H1 (cell line): Measurements from ENCODE around the gene SSR2. TPM values are rescaled to one million over a fixed set of nuclear protein-coding genes. Genes with fewer than 3 reads are reported as not detected.

ENCODE experiments used
- CTCF ChIA-PET: fragments of 300-600 bp; sonication (Branson Sonifier 250); formaldehyde crosslinking; loops from one replicate; lab custom pipeline; 2021; ENCODE audit not compliant: partially characterized antibody; lab: Charles Lee
- POLR2A ChIA-PET: fragments of 300-600 bp; sonication (Branson Sonifier 250); formaldehyde crosslinking; loops from one replicate; lab custom pipeline; 2021; ENCODE audit warnings: inconsistent platforms; ENCODE audit not compliant: partially characterized antibody; lab: Charles Lee
- DNase-seq, 2 experiments: peaks; one replicate each; pipeline versions ENCODE4 v3.0.0 to v3.0.0-alpha.2; 2010 to 2022; ENCODE audit warnings: low spot score in 2 of 2, low read depth in 1 of 2, mixed read lengths in 1 of 2
- FAIRE-seq: peaks from 2 replicates; lab custom pipeline; 2011; peaks lifted over from hg19 to GRCh38; lab: Jason Lieb, UNC
- H2AFZ ChIP-seq: 2 replicates; pipeline ENCODE4 v1.8.1; 2012; ENCODE audit warnings: low read length, inconsistent platforms
- H2AK5ac ChIP-seq: 2 replicates; pipeline ENCODE4 v1.6.1; 2013; ENCODE audit warnings: low read depth, low read length
- H2BK120ac ChIP-seq: replicated peaks from 2 replicates; pipeline ENCODE3; 2013; ENCODE audit warnings: low read depth, low read length, inconsistent platforms
- H2BK12ac ChIP-seq: 2 replicates; pipeline ENCODE4 v1.6.1; 2013; ENCODE audit warnings: low read depth, low read length
- H2BK15ac ChIP-seq: 2 replicates; pipeline ENCODE4 v1.6.1; 2013; ENCODE audit warnings: low read length
- H2BK20ac ChIP-seq: 2 replicates; pipeline ENCODE4 v1.6.1; 2013; ENCODE audit warnings: low read length
- H2BK5ac ChIP-seq: 2 replicates; pipeline ENCODE4 v1.6.1; 2013; ENCODE audit warnings: low read depth, low read length
- H3K14ac ChIP-seq: 2 replicates; pipeline ENCODE4 v1.6.1; 2013; ENCODE audit warnings: inconsistent platforms; ENCODE audit not compliant: insufficient read length
- H3K18ac ChIP-seq: 2 replicates; pipeline ENCODE4 v1.6.1; 2013; ENCODE audit warnings: low read length; ENCODE audit errors: extremely low read depth
- H3K23ac ChIP-seq: 2 replicates; pipeline ENCODE4 v1.6.1; 2013; ENCODE audit warnings: inconsistent platforms; ENCODE audit not compliant: insufficient read length
- H3K23me2 ChIP-seq: 2 replicates; pipeline ENCODE4 v1.6.1; 2013; ENCODE audit warnings: low read depth, low read length
- H3K27ac ChIP-seq: 2 replicates; pipeline ENCODE4 v1.6.1; 2011; ENCODE audit warnings: low read depth, low read length, inconsistent platforms
- H3K27me3 ChIP-seq, 4 experiments: replicated peaks in 1 of 4; 1 replicate in 1 of 4; 2 replicates in 3 of 4; pipeline versions ENCODE4 v1.6.1 to v1.8.1; 2011 to 2013; ENCODE audit warnings: low read length in 3 of 4, mild to moderate bottlenecking in 3 of 4, inconsistent platforms in 2 of 4, mixed read lengths in 2 of 4, moderate library complexity in 1 of 4; ENCODE audit not compliant: control insufficient read depth in 3 of 4, insufficient read depth in 3 of 4; ENCODE audit errors: extremely low read depth in 1 of 4
- H3K36me3 ChIP-seq, 4 experiments: 2 replicates each; pipeline versions ENCODE4 v1.6.1 to v1.8.1; 2011 to 2013; ENCODE audit warnings: mild to moderate bottlenecking in 4 of 4, low read length in 3 of 4, moderate library complexity in 2 of 4, control low read depth in 1 of 4, inconsistent platforms in 1 of 4; ENCODE audit not compliant: insufficient read depth in 4 of 4, control insufficient read depth in 2 of 4
- H3K4ac ChIP-seq: replicated peaks from 2 replicates; pipeline ENCODE3; 2013; ENCODE audit warnings: low read length, low read depth, mixed read lengths, inconsistent platforms; ENCODE audit not compliant: insufficient read length
- H3K4me1 ChIP-seq, 4 experiments: replicated peaks in 1 of 4; 1 replicate in 1 of 4; 2 replicates in 3 of 4; pipeline versions ENCODE4 v1.6.1 to v1.8.1; 2011 to 2013; ENCODE audit warnings: low read length in 3 of 4, inconsistent platforms in 2 of 4, mixed read lengths in 1 of 4; ENCODE audit not compliant: insufficient read depth in 4 of 4, control insufficient read depth in 3 of 4
- H3K4me2 ChIP-seq, 2 experiments: 2 replicates each; pipeline versions ENCODE4 v1.6.1 to v1.8.1; 2011 to 2013; ENCODE audit warnings: low read depth in 2 of 2, low read length in 2 of 2, control low read depth in 1 of 2, inconsistent platforms in 1 of 2, mild to moderate bottlenecking in 1 of 2; ENCODE audit not compliant: insufficient read depth in 1 of 2
- H3K4me3 ChIP-seq, 4 experiments: fragments of 200-600, 300-600 bp in 1 of 4; sonication (generic), shearing (Covaris generic), sonication (Bioruptor Twin) in 1 of 4; 2 replicates each; pipeline versions ENCODE4 v1.5.1 to v1.8.1; 2011 to 2016; ENCODE audit warnings: low read length in 4 of 4, low read depth in 3 of 4, control low read depth in 2 of 4, inconsistent platforms in 2 of 4, mild to moderate bottlenecking in 2 of 4, mixed read lengths in 1 of 4, moderate library complexity in 1 of 4; ENCODE audit not compliant: insufficient read depth in 2 of 4; ENCODE audit errors: extremely low read depth in 1 of 4
- H3K56ac ChIP-seq: replicated peaks from 2 replicates; pipeline ENCODE3; 2013; ENCODE audit warnings: low read depth, mild to moderate bottlenecking, mixed read lengths, low read length, inconsistent platforms; ENCODE audit not compliant: insufficient read length
- H3K79me1 ChIP-seq: 2 replicates; pipeline ENCODE4 v1.6.1; 2013; ENCODE audit warnings: low read depth, low read length, control low read depth
- H3K79me2 ChIP-seq, 2 experiments: 2 replicates each; pipeline versions ENCODE4 v1.6.1 to v1.8.1; 2012 to 2013; ENCODE audit warnings: low read length in 2 of 2, mild to moderate bottlenecking in 2 of 2, inconsistent platforms in 1 of 2; ENCODE audit not compliant: insufficient read depth in 2 of 2, control insufficient read depth in 1 of 2
- H3K9ac ChIP-seq, 4 experiments: replicated peaks in 1 of 4; 1 replicate in 1 of 4; 2 replicates in 3 of 4; pipeline versions ENCODE4 v1.6.1 to v1.8.1; 2011 to 2013; ENCODE audit warnings: low read depth in 3 of 4, low read length in 3 of 4, control low read depth in 2 of 4, mild to moderate bottlenecking in 2 of 4, moderate library complexity in 2 of 4, inconsistent platforms in 1 of 4; ENCODE audit errors: extremely low read depth in 1 of 4
- H3K9me3 ChIP-seq, 2 experiments: 2 replicates each; pipeline versions ENCODE4 v1.6.1 to v1.8.1; 2012 to 2013; ENCODE audit warnings: mild to moderate bottlenecking in 2 of 2, moderate library complexity in 2 of 2, control low read depth in 1 of 2, inconsistent platforms in 1 of 2, low read depth in 1 of 2, low read length in 1 of 2, mixed read lengths in 1 of 2; ENCODE audit not compliant: insufficient read depth in 2 of 2
- H4K20me1 ChIP-seq, 2 experiments: replicated peaks in 1 of 2; 2 replicates each; pipeline versions ENCODE3 to v1.8.1; 2011 to 2013; ENCODE audit warnings: inconsistent platforms in 2 of 2, low read length in 2 of 2, mild to moderate bottlenecking in 1 of 2; ENCODE audit not compliant: insufficient read depth in 2 of 2, control insufficient read depth in 1 of 2
- H4K5ac ChIP-seq: 2 replicates; pipeline ENCODE4 v1.6.1; 2013; ENCODE audit warnings: low read length, low read depth, mixed read lengths, inconsistent platforms; ENCODE audit not compliant: insufficient read length
- H4K8ac ChIP-seq: 2 replicates; pipeline ENCODE4 v1.8.0; 2013; ENCODE audit warnings: mild to moderate bottlenecking, moderate library complexity, low read length, inconsistent platforms; ENCODE audit not compliant: insufficient read depth; ENCODE audit errors: extremely low read depth
- H4K91ac ChIP-seq: replicated peaks from 2 replicates; pipeline ENCODE3; 2013; ENCODE audit warnings: low read length, mixed read lengths, inconsistent platforms; ENCODE audit not compliant: insufficient read length
- KDM4A ChIP-seq: IDR thresholded peaks from one replicate; pipeline ENCODE4 v1.7.1; 2012; ENCODE audit warnings: low read depth, mild to moderate bottlenecking, moderate library complexity, low read length, inconsistent platforms; ENCODE audit not compliant: severe bottlenecking
- POU5F1 ChIP-seq: IDR thresholded peaks from 2 replicates; pipeline ENCODE4 v1.6.1; 2011; ENCODE audit warnings: low read depth, mild to moderate bottlenecking, low read length, moderate library complexity
- TEAD4 ChIP-seq: IDR thresholded peaks from 2 replicates; pipeline ENCODE4 v1.6.1; 2012; ENCODE audit warnings: low read depth, low read length, inconsistent platforms, mixed read lengths
- WGBS, 2 experiments: shearing (Covaris generic) in 1 of 2; methylation state at CpG; one replicate each; pipeline versions ENCODE4 v1.1.6 to v1.1.7; 2013 to 2015; ENCODE audit warnings: low lambda C conversion rate in 2 of 2, mixed read lengths in 2 of 2, inconsistent platforms in 1 of 2, low coverage in 1 of 2, missing lambda C conversion rate in 1 of 2; ENCODE audit not compliant: insufficient replicate concordance in 2 of 2, insufficient coverage in 1 of 2, insufficient read length in 1 of 2; ENCODE audit errors: extremely low coverage in 1 of 2, missing lambda C conversion rate in 1 of 2; 5-methylcytosine and 5-hydroxymethylcytosine counted together
- polyA plus RNA-seq, 7 experiments: library from polyadenylated mRNA; depleted of rRNA in 3 of 7; stranded (reverse) in 5 of 7; unstranded in 2 of 7; fragments of >200 nt in 5 of 7; fragments of 200-250 nt in 2 of 7; gene quantifications; 1 replicate in 5 of 7; 2 replicates in 1 of 7; 4 replicates in 1 of 7; pipeline versions ENCODE4 v1.2.1 to v1.2.3, GENCODE V29; 2011 to 2013; ENCODE audit warnings: missing spikeins in 2 of 7, mixed read lengths in 2 of 7
- total RNA-seq: library from RNA; stranded (reverse); fragmentation: NEBNext Ultra II Directional; extraction: Animal tissue kit (Norgen Biotek cat#: 25700); gene quantifications from 2 replicates; pipeline ENCODE4 v1.2.1, GENCODE V29; 2021

The SSR2 gene
- total and polyA plus RNA-seq, 2 of the 8 experiments (the other 6 are each of a cell fraction or from before 2014, with no cell fraction given) = 190 to 648 TPM

DNA sequence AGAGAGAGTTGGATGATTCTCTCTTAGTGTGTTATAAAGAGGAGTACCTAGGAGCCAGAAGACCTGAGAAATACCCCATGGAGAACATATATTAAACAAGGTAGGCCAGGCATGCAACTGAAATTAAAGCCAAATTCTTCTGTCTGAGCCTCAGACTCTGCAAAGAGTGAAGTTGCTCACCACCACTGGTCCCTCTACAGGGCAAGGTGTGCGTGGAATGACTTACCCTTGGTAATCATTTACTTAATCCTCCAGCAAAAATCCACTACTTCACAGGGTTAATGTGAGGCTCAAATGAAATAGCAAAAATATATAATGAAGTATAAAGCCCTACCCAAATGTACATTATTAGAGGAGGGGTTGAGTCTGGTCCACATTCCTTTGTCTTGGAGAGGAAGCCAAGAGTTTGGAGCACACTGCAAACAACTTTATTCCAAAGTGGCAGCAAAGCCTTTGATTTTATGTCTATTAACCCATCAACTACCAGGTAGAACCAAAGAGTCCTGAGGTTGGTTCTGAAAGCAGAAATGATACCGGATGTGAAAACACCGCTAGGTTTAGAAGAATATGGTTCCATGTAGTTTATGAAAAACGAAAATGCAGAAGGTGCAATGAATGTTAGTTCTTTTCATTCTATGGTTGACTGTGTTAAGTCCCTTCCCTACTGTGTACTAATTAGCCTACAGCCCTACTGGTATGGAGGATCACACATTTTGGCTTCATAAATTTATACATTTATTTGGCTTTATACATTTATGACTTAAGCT, 8.5 kb downstream of the SSR2 start:
- Histone ChIP-seq H3K36me3 (peaks cover 24 to 66% (median 48%) of the 10 kb centered on the region in 4 experiments), H4K91ac (no peak overlapping the region), H2BK12ac (no peak overlapping the region), H3K18ac (no peak overlapping the region), H3K23me2 (no peaks in the 10 kb centered on the region), H3K9me3 (no peaks in the 10 kb centered on the region), H3K79me2 (no peaks in the 10 kb centered on the region), H3K4me2 (no peak overlapping the region), H4K8ac (no peak overlapping the region), H2BK5ac (no peak overlapping the region), H3K23ac (no peak overlapping the region), H3K4me3 (no peak overlapping the region), H3K27me3 (no peaks in the 10 kb centered on the region), H3K4me1 (no peaks in the 10 kb centered on the region; a peak in 1 of 7 replicates), H3K14ac (no peak overlapping the region), H2BK120ac (no peak overlapping the region), H3K4ac (no peak overlapping the region), H3K56ac (no peak overlapping the region), H3K79me1 (no peaks in the 10 kb centered on the region), H2BK20ac (no peak overlapping the region), H4K5ac (no peak overlapping the region), H2AFZ (no peak overlapping the region), H2BK15ac (no peak overlapping the region), H2AK5ac (no peak overlapping the region), H3K27ac (no peak overlapping the region), H3K9ac (no peak overlapping the region), H4K20me1 (peaks cover 0 to 2% of the 10 kb centered on the region in 2 experiments)
- TF ChIP-seq KDM4A (no peak), TEAD4 (no peak), POU5F1 (no peak)
- WGBS, 2 experiments = 91% methylated on average over 4 of the region's 4 CpGs; no CpG with 5 or more reads in 1 of the 2 experiments
- no peak for FAIRE-seq
- ChIA-PET POLR2A (interaction anchor here (1.0 to 1.8 kb wide), 2 partner anchors 28 to 54 kb away, joined by 3 to 5 read pairs; no protein-coding TSS in a partner anchor), CTCF (no interaction called here)
- no peak for DNase-seq
